GM20431 (cell line): Measurements from ENCODE around the gene ABT1.

ENCODE experiments used
- in situ Hi-C: fragments of 300-500 bp; cut with MseI, MboI; formaldehyde crosslinking; loops from one replicate; pipeline ENCODE4 v1.15.0; 2020; ENCODE audit warnings: low sequenced_read_pairs; ENCODE audit not compliant: unreplicated experiment

The ABT1 gene

GRCh38 chr6:26596579-26597388 is at the start of gene ABT1:
Gene ABT1, plus strand, starts transcription at chr6:26596953. Its CDS starts 30 bp downstream, at chr6:26596983.
- in situ Hi-C loops = no loop called here

GRCh38 chr6:26547363-26547762 is 49.4 kb upstream of the ABT1 start:
- in situ Hi-C loops = loop anchor here (25.0 kb wide), 1 partner anchor 210 kb away; no protein-coding TSS in a partner anchor

- in situ Hi-C loops = no loop called here
These were observed 46.3 kb upstream of the ABT1 start for GRCh38 chr6:26550250-26550993.

- in situ Hi-C loops = no loop called here
These were observed 44.5 kb upstream of the ABT1 start for GRCh38 chr6:26552205-26552604.

DNA sequence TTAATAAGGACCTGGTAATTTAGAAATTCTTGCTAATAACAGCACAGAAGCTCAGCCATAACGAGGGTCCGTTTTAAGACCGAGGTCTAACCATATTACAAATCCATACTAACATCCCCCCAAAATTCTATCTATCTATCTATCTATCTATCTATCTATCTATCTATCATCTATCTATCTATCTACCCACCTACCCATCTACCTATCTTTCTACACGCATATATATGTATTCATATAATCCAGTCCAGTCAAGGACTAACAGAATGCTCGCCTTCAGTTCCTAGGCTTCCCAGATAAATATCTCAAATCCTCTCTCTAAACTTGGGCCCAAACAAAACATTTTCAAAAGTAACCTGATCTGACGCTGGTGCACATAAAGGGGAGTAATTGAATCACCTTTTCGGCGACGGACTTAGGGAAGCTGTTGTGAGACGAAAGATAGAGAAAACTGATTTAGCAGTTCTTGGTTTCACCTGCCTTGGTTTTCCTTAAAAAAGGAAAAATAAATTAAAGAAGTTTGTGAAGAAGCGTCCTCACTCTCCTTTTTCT is 44.0 kb upstream of the ABT1 start:
- in situ Hi-C loops = no loop called here

GRCh38 chr6:26553264-26553634 is 43.5 kb upstream of the ABT1 start:
- in situ Hi-C loops = no loop called here

GRCh38 chr6:26553635-26554446 is 42.9 kb upstream of the ABT1 start:
- in situ Hi-C loops = no loop called here

DNA sequence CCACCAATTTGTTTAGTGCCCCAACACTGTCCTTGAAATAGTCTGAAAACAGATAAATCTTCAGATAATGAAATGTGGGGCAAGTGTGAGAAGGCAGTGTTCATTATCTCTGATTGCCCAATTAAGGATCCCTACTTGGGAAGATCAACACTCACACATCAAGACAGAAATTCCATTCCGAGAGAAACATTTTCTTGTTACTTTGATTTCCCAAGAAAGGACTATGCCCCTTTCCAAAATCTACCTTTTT is 42.4 kb upstream of the ABT1 start:
- in situ Hi-C loops = no loop called here

GRCh38 chr6:26554697-26555504 is 41.9 kb upstream of the ABT1 start:
- in situ Hi-C loops = no loop called here

- in situ Hi-C loops = no loop called here
These were observed 41.1 kb upstream of the ABT1 start for GRCh38 chr6:26555505-26556262.

- in situ Hi-C loops = no loop called here
These were observed 40.3 kb upstream of the ABT1 start for GRCh38 chr6:26556263-26557070.

DNA sequence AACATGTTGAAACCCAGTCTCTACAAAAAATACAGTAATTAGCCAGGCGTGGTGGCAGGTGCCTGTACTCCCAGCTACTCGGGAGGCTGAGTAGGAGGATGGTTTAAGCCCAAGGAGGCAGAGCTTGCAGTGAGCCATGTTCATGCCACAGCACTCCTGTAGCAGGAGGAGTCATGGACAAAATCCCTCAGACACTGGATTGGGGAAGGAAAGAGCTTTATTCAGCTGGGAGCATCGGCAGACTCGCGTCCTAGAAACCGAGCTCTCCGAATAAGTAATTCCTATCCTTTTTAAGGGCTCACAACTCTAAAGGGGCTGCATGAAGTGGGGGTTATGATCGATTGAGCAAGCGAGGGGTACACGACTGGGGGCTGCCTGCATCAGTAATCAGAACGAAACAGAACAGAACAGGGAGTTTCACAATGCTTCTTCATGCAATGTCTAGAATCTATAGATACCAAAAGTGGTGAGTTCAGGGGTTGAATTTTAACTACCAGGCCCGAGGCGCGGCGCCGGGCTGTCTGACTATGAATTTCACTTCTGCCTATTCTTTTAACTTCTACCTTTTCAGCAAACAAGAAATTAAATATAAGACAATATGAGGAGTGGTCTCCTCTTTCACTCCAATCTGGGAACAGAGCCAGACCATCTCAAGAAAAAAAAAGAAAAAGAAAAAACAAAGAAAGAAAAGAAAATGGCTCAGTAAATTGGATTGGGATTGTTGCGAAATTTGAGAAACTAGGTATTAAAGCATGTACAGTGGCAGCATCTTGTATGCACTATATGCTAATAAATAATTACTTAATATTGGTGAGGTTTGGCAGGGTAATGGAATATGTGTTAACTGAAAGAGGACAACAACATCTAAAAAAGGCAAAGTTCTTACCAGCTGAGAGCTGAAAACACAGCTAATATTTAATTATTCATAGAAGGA is 35.0 kb upstream of the ABT1 start:
- in situ Hi-C loops = no loop called here

- in situ Hi-C loops = no loop called here
These were observed 33.3 kb upstream of the ABT1 start for GRCh38 chr6:26563488-26563887.

DNA sequence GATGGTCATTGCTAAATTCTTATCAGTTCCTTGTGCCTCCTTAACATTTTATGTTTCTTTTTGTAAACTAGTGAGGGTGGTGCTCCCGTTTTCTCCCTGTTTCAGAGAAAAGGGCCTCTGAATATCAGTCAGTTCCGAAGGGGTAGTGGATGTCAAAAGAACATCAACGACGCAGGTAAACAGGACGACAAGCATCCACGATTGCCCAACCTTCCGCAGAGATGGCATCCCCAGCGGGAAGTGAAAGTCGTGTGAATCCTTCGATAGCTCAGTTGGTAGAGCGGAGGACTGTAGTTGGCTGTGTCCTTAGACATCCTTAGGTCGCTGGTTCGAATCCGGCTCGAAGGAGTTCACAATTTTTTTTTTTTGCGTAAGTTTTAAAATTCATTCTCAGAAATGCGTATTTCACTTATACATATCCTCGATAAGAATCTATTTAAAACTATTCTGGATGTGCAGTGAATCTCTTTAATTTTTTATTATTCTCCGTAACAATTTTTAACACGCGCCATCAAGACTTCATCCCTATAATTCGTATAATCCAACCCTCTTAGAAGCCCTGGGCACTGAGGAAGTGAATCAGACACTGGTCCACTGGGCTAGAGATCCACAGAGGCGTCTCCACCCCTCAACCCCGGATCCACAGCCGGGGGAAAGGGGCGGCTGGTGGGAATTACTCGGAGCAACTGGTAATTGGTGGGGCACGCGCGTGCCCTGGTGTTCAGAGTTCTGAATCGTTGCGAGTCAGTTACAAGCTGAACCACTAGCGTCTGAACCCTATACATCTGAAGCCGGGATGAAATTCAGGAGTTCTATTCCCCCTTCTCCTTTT is 27.9 kb upstream of the ABT1 start:
- in situ Hi-C loops = no loop called here

- in situ Hi-C loops = no loop called here
These were observed 27.4 kb upstream of the ABT1 start for GRCh38 chr6:26569433-26569764.

- in situ Hi-C loops = no loop called here
These were observed 26.5 kb upstream of the ABT1 start for GRCh38 chr6:26570027-26570809.
